HG02610 (cell line): Measurements from ENCODE around the gene SETD1B.
"Not testable (repeated sequence)": the region's sequence is repeated elsewhere in the genome, so short reads cannot be mapped to it uniquely, and the experiment has no call there.

Experiments
- ATAC-seq: cut with Tn5 transposase; IDR thresholded peaks from one replicate; pipeline ENCODE4 v1.9.1; 2021; ENCODE audit warnings: mild to moderate bottlenecking, moderate library complexity; ENCODE audit not compliant: unreplicated experiment

The SETD1B gene

GRCh38 chr12:121779422-121779895, 24.4 kb upstream of the SETD1B start:
- ATAC-seq, result no peak

GRCh38 chr12:121780429-121780828, 23.4 kb upstream of the SETD1B start:
- ATAC-seq, result no peak

GRCh38 chr12:121781484-121781997, 22.3 kb upstream of the SETD1B start:
- ATAC-seq, result peak; percentile 32

GRCh38 chr12:121781998-121782979, 21.5 kb upstream of the SETD1B start:
- peak; percentile 65 for ATAC-seq

GRCh38 chr12:121783766-121784165, 20.0 kb upstream of the SETD1B start:
- ATAC-seq, result no peak

- no peak for ATAC-seq
Observed at GRCh38 chr12:121784460-121784859, 19.3 kb upstream of the SETD1B start.

- ATAC-seq, result no peak
Observed at GRCh38 chr12:121786440-121786825, 17.4 kb upstream of the SETD1B start.

- no peak for ATAC-seq
Observed at GRCh38 chr12:121787063-121788025, 16.5 kb upstream of the SETD1B start.

GRCh38 chr12:121788176-121788818, 15.5 kb upstream of the SETD1B start:
- no peak for ATAC-seq

GRCh38 chr12:121789233-121789781, 14.5 kb upstream of the SETD1B start:
- ATAC-seq, result no peak

- ATAC-seq, result peak; percentile 45
Observed at GRCh38 chr12:121789800-121790728, 13.7 kb upstream of the SETD1B start.

- ATAC-seq, result not testable (repeated sequence)
Observed at GRCh38 chr12:121790785-121791184, 13.0 kb upstream of the SETD1B start.

- no peak for ATAC-seq
Observed at GRCh38 chr12:121791671-121792551, 11.9 kb upstream of the SETD1B start.

GRCh38 chr12:121792607-121793439, 11.0 kb upstream of the SETD1B start:
- ATAC-seq, result no peak

- peak; percentile 10 for ATAC-seq
Observed at GRCh38 chr12:121793440-121793837, 10.4 kb upstream of the SETD1B start, which contains the start of gene RHOF. RHOF (minus strand) TSS chr12:121793688; CDS start chr12:121793633, 55 bp downstream.

- ATAC-seq, result peak; percentile 49
Observed at GRCh38 chr12:121793838-121794533, 9.8 kb upstream of the SETD1B start.
